Islet precursor cell (in vitro differentiated cells): Measurements from ENCODE around the gene TAF13.
A peak's percentile ranks its signal among the peaks of the same experiment; 100 is the strongest.
"Not testable (repeated sequence)": the region's sequence is repeated elsewhere in the genome, so short reads cannot be mapped to it uniquely, and the experiment has no call there.

Source experiments
- DNase-seq: peaks from one replicate; pipeline ENCODE4 v3.0.0-alpha.2; 2018

TAF13 gene

GRCh38 chr1:109091078-109091838, 15.5 kb upstream of the TAF13 start:
- DNase-seq = peak; percentile 66

DNA sequence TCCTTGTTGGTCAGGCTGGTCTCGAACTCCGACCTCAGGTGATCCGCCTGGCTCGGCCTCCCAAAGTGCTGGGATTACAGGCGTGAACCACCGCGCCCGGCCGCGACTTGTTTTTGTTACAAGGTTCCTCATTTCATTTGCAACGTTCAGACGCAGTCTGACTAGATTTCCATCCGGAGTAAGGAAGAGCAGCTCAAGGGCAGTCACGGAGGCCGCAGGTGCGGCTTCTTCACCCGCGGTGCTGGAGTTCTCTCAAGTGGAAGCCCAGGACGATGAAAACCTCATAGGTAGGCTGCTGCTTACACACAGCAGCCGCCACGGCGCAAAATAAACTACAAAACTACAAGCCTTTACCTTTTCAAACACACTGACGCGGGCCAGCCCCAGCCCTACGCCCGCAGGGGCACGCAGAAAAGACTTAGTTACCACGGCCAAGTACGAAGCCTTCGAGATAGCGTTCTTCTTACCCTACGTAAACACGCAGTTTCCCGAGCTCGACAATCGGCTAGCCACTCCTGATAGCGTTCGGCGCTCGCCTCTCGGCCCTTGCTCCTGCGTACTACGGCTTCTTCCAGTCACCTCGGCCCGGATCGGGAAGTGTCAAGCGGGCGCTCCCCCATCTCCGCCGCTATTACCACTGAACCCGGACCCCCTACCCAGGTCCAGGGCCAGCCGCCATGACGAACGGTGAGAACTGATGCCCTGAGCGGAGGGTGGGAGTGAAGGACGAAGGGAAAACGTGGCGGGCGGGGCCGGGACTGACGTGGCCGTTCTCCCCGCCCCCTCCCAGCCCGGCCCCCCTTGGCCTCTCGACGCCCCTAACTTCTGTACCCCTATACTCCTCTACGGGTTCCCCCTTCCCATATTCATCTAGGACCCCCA, 14.6 kb upstream of the TAF13 start, which contains the start of gene TMEM167B:
TMEM167B (plus strand) TSS at position 569 of the 882 bp plus-strand sequence; CDS start at position 678, 109 bp downstream.
- peak; percentile 97 for DNase-seq

DNA sequence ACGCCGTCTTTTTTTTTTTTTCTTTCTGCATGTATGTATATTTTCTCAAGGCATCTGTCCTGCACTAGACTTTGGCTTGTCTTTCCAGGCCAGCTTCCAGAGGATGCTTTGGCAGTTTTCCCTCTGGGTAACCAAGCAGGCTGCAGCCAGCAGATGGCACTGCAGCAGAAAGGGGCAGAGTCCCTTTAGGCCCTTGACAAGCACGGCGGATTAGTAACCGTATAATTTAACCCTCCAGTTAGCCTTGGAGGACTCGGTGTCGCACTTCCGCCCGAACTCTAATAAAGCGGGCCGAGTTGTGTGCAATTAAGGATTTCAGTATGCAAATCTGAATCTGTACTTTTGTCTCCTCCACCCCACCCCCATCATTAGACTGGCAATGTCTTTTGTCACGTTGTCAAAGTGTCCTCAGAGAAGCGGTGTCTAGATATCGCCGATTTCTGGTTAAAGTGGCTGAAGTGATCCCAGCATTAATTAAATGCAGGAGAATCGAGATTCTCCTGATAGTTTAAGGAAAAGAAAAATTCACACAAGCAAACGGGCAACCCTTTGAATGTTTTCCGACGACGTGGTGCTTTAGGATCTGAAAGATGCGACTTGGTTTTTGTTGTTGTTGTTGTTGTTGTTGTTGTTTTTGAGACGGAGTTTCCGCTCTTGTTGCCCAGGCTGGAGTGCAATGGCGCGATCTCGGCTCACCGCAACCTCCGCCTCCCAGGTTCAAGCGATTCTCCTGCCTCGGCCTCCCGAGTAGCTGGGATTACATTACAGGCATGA, 13.6 kb upstream of the TAF13 start:
- peak; percentile 94 for DNase-seq

DNA sequence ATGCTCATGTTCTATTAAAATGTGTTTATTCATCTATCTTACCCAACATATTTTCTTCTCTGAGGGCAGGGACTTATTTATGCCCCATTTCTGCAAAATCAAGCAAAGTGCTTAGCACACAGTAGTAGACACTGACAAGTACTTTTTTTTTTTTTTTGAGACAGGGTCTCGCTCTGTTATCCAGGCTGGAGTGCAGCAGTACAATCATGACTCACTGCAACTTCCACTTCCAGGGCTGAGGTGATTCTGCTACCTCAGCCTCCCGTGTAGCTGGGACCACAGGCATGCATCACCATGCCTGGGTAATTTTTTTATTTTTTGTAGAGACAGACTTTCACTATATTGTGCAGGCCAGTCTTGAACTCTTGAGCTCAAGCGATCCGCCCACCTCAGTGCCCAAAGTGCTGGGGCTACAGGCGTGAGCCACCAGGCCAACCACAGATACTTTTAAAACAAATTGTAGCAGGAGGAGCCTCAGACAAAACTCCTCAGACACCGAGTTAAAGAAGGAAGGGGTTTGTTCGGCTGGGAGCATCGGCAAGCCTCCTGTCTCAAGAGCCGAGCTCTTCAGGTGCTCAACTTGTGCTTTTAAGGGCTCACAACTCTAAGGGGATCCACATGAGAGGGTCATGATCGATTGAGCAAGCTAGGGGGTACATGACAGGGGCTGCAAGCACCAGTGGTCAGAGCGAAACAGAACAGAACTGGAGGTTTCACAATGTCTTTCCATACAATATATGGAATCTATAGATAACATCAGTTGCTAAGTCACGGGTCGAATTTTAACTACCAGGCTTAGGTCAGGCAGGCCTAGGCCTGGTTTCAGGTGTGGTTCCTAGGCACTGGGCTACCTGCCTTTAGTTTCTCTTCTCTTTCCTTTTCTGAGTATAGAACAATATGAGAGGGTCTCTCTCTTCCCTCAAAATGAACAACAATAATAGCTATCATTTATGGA, 9.0 kb upstream of the TAF13 start:
- peak; percentile 90 for DNase-seq

- DNase-seq = no peak
Observed at GRCh38 chr1:109083923-109084322, 8.1 kb upstream of the TAF13 start.

DNA sequence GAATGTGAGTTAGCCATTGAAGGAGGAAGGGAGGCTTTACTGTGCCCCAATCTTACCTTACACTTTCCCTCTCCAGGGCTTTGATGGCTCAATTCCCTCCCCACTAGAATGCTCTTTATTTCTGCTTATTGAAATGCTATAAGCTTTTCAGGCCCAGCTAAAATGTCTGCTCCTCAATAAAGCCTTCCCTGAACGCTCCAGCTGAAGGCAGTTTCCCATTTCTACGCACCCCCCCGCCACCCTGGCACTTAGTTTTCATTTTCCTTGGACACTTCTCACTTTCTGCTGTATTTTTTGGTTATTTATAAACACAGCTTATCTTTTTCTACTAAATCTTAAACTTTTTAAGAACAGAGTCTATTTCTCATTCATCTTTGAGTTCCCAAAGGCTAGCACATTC, 7.7 kb upstream of the TAF13 start:
- DNase-seq = no peak

DNA sequence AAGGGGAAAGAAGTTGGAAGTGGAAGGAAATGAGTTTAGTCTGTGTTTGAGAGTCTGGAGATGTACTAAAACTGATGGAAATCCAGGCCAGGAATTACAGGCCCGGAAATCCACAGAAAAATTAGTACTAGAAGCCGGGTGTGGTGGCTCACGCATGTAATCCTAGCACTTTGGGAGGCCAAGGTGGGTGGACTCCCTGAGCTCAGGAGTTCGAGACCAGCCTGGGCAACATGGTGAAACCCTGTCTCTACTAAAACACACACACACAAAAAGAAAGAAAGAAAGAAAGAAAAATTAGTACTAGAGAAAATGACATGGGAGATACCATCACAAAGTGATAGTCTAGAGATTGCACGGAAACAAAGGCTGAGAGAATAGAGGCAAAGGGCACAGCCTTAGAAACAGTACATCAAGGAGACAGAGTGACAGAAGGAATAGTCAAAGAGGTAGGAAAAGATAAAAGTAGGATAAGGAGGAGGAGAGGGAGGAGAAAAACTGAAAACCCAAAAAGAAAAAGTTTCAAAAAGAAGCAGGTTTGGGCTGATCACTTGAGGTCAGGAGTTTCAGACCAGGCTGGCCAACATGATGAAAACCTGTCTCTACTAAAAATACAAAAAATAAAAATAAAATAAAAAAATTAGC, 4.8 kb upstream of the TAF13 start:
- no peak for DNase-seq

DNA sequence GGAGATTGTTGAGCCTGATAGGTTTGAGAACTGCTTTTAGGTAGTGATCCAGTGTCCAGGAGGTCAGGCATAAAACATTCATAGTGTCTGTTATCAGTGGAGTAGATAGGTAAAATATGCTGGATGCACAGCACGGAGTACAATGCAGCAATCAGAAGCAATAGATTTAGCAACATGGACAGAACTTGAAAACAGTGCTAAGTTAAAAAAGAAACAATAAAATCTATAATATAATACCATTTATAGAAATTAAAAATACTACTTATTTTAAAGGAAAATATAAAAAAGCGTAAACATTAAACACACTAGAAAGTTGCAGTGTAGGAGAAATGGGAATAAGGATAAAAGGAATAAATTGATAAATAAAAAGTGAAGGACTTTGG, 3.4 kb upstream of the TAF13 start:
- no peak for DNase-seq

DNA sequence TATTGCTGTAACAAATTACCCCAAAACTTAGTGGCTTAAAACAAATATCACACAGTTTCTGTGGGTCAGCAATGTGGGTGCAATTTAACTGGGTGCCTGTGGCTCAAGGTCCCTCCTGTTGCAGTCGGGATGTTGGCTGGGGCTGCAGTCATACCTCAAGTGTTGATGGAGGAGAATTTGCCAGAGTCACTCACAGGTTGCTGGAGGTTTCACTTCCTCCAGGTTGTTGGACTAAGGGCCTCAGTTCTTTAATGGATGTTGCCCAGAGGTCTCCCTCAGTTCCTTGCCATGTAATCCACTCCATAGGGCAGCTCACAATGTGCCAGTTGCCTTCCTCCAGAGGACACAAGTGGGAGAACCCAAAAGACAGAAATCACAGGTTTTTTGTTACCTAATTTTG, 2.5 kb upstream of the TAF13 start:
- no peak for DNase-seq

DNA sequence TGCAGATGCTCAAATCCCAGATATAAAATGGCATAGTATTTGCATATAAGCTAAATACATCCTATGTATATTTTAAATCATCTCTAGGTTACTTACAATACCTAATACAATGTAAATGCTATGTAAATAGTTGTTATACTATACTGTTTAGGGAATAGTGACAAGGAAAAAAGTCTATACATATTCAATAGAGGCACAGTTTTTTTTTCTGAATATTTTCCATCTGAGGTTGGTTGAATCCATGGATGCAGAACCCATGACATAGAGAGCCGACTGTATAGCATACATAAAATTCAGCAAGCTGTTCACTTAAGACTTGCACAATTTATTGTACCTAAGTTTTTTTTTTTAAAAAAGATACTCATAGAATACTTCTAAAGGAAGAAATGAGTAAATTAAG, 6.5 kb downstream of the TAF13 start:
- DNase-seq = no peak

- no peak for DNase-seq
Observed at GRCh38 chr1:109067883-109068282, 7.9 kb downstream of the TAF13 start.

DNA sequence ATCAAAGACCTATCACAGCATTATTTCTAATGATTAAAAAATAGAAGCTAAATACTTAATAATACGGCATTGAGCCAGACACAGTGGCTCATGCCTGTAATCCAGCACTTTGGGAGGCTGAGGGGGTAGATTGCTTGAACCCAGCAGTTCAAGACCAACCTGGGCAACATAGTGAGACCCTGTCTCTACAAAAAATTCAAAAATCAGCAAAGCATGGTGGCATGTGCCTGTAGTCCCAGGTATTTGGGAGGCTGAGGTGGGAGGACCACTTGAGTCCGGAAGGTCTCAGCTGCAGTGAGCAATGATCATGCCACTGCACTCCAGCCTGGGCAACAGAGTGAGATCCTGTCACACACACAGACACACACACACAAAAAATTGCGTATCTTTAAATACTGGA, 10.7 kb downstream of the TAF13 start:
- no peak for DNase-seq

DNA sequence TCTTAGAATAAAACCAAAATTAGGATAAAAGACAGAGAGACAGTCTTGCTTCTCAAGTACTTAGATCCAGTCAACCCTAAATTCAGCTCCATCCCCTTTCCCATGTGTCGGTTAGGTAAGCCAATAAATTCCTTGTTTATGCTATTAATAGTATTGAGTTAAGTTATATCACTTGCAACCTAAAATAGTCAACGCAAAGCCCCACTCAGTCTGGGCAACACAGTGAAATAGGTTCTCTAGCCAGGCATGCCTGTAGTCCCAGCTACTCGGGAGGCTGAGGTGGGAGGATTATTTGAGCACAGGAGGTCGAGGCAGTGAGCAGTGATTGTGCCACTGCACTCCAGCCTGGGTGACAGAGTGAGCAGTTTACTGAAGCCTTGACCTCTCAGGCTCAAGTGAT, 14.6 kb downstream of the TAF13 start:
- DNase-seq = no peak

DNA sequence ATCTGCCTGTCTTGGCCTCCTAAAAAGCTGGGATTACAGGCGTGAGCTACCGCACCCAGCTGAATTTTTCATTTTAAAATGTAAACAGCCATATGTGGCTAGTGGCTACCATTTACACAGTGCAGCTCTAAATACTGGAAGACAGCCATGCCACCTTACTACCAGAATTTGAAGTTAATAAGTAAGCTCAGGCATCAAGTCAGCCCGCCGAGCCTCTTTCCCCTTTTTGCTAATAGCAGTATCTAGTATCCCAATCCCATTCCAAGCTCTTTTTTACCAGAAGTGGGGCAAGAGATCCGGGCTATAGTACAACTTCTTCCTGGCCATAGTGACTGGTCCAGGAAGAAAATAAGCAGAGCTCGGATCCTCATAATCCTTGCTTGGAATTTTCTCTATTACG, 15.1 kb downstream of the TAF13 start:
- DNase-seq = no peak

DNA sequence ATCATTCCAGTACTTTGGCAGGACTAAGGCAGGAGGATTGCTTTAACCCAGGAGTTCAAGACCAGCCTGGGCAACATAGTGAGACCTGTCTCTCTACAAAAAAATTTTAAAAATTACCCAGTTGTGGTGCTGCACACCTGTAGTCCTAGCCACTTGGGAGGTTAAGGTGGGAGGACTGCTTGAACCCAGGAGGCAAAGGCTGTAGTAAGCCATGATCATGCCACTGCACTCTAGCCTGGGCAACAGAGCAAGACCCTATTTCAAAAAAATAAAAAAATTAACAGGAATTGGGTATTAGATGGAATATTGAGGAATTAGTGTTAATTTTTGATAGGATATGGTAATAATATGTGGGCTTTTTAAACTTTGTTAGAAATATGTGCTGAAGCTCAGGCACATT, 16.8 kb downstream of the TAF13 start:
- no peak for DNase-seq

- DNase-seq = no peak
Observed at GRCh38 chr1:109056064-109056463, 19.7 kb downstream of the TAF13 start.

GRCh38 chr1:109052145-109052544, 23.7 kb downstream of the TAF13 start:
- DNase-seq = not testable (repeated sequence)

DNA sequence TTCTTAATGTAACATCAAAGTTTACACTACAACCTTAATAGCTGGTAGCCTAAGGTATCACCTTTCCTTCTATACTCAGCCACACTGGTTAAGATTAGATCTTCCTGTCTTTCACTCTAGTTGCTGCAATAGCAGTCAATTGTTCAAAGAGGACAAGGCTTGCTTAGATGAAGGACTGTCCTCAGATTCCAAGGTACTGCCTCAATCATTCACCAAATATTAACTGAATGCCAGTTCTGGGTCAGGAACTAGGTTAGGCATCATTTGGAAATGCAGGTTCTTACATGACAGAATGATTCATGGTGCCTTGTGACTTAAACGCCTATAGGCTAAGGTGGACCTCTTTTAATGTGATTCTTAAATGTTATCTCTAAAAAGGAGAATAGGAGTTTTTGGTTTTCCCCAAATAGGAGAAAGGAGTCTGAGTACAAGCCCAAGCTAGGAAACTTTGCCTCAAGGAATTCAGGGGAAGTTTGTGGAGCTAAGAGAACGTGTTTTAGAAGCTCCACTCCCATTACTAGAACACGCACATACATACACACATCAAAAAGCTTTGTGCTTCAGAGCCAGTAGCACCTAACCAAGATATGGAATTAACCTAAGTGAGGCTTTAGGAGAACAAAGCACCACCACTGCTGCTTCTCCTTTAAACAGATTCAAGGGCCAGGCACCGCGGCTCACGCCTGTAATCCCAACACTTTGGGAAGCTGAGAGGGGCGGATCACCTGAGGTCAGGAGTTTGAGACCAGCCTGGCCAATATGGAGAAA, 25.4 kb downstream of the TAF13 start:
- no peak for DNase-seq

DNA sequence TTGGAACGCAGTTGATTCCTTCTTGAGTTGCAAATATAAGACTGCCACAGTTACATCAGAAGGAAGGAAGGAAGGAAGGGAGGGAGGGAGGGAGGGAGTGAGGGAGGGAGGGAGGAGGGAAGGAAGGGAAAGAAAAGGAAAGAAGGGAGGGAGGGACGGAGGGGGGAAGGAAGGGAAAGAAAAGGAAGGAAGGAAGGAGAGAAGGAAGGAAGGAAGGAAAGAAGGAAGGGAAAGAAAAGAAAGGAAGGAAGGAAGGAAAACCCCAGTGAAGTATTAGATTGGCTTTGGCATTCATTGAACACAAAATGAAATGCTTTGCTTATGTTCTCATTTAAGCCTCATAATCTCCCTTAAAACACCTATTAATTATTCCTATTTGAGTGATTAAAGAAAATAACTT, 27.5 kb downstream of the TAF13 start:
- no peak for DNase-seq

DNA sequence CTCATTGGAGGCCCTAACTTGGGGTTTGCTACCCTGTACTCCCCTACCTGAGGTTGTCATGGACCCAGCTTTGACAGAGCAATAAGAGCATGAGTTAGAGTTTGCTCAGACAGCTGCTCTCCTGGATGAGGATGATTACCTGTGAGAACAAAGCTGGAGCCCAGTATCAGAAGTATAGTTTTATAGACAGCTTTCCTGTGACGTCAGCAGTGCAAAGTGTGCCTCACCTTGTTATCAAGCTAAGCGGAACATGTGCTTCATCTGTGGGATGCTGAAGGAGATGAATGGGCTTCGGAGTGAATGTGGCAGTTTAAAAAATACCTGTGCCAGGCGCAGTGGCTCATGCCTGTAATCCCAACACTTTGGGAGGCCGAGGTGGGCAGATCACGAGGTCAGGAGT, 28.5 kb downstream of the TAF13 start:
- no peak for DNase-seq

DNA sequence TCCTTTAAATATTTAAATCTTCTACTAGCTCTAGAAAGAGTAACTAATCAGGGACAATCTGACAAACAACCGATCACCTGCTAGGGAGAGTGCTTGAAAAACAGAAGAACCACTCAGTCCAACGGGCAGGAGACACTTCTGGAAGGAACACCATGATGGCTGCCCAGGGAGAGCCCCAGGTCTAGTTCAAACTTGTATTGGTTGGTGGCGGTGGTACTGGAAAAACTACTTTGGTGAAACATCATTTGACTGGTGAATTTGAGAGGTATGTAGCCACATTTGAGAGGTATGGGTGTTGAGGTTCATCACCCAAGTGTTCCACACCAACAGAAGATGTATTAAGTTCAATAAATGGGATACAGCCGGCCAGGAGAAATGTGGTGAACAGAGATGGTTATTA, 29.1 kb downstream of the TAF13 start:
- no peak for DNase-seq
